HG03095 (cell line): Measurements from ENCODE around the gene SNX10.
A peak's percentile ranks its signal among the peaks of the same experiment; 100 is the strongest.

Source experiments
- ATAC-seq: cut with Tn5 transposase; IDR thresholded peaks from one replicate; pipeline ENCODE4 v1.9.1; 2021; ENCODE audit warnings: moderate library complexity; ENCODE audit not compliant: unreplicated experiment

The SNX10 gene

GRCh38 chr7:26295586-26295985 is 3.9 kb downstream of the SNX10 start:
- no peak for ATAC-seq

GRCh38 chr7:26298472-26299058 is 6.9 kb downstream of the SNX10 start:
- ATAC-seq: no peak

GRCh38 chr7:26305090-26305868 is 13.6 kb downstream of the SNX10 start:
- ATAC-seq: no peak

- no peak for ATAC-seq
Observed at GRCh38 chr7:26305869-26306665, 14.4 kb downstream of the SNX10 start.

GRCh38 chr7:26306790-26307189 is 15.1 kb downstream of the SNX10 start:
- ATAC-seq: no peak

- no peak for ATAC-seq
Observed at GRCh38 chr7:26307226-26307625, 15.6 kb downstream of the SNX10 start.

- no peak for ATAC-seq
Observed at GRCh38 chr7:26307791-26308190, 16.1 kb downstream of the SNX10 start.

GRCh38 chr7:26308551-26308950 is 16.9 kb downstream of the SNX10 start:
- no peak for ATAC-seq

GRCh38 chr7:26309089-26309488 is 17.4 kb downstream of the SNX10 start:
- no peak for ATAC-seq

GRCh38 chr7:26311798-26312197 is 20.1 kb downstream of the SNX10 start:
- ATAC-seq: no peak

- no peak for ATAC-seq
Observed at GRCh38 chr7:26317211-26317610, 25.5 kb downstream of the SNX10 start.

- ATAC-seq: no peak
Observed at GRCh38 chr7:26318921-26319320, 27.3 kb downstream of the SNX10 start.

GRCh38 chr7:26319636-26320035 is 28.0 kb downstream of the SNX10 start:
- no peak for ATAC-seq

- no peak for ATAC-seq
Observed at GRCh38 chr7:26320878-26321277, 29.2 kb downstream of the SNX10 start.

- ATAC-seq: no peak
Observed at GRCh38 chr7:26321435-26321834, 29.8 kb downstream of the SNX10 start.

GRCh38 chr7:26326211-26326610 is 34.5 kb downstream of the SNX10 start:
- ATAC-seq: no peak

GRCh38 chr7:26328498-26329390 is 37.1 kb downstream of the SNX10 start:
- ATAC-seq: no peak

- ATAC-seq: peak; percentile 50
Observed at GRCh38 chr7:26329520-26330255, 38.0 kb downstream of the SNX10 start.

- ATAC-seq: no peak
Observed at GRCh38 chr7:26331113-26331512, 39.5 kb downstream of the SNX10 start.

GRCh38 chr7:26331789-26332188 is 40.1 kb downstream of the SNX10 start:
- ATAC-seq: no peak
